Measurements from ENCODE around the gene HNMT. TPM values are rescaled to one million over a fixed set of nuclear protein-coding genes. Genes with fewer than 3 reads are reported as not detected.

The HNMT gene
- polyA plus RNA-seq, 1 of the 3 experiments (the other 2 are of a cell fraction), result 1.8 TPM

DNA sequence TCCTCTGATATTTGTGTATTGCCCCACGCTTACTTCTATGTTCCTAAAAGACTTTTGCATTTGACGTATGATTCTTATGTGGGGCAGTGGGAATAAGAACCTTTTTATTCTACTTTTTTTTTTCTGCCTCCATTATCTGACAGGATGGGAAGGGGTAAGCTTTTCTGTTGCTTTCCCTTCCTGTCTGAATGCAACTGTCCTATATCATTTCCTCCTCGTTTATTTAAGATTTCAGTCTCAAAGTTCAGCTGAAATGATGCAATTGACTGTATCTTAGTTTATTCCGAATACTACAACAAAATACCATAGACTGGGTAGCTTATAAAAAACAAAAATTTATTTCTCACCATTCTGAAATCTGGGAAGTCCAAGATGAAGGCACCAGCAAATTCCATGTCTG, 24.1 kb upstream of the HNMT start:
- POLR2A ChIA-PET, result no interaction called here
- no peaks in the 10 kb centered on the region for H3F3A ChIP-seq (replicated peaks; ENCODE audit: insufficient read depth)
- H2AFZ ChIP-seq (ENCODE audit: low read depth), result no peak overlapping the region
- TF ChIP-seq MEF2A (IDR thresholded peaks at IDR 0.05; ENCODE audit: borderline replicate concordance, low read depth) (no peak), FOXM1 (IDR thresholded peaks at IDR 0.05; ENCODE audit: low read depth) (no peak), TCF12 (IDR thresholded peaks at IDR 0.05) (no peak), RXRA (IDR thresholded peaks at IDR 0.05; ENCODE audit: borderline replicate concordance, low read depth) (no peak)
- TF ChIP-seq, protein P1, sequence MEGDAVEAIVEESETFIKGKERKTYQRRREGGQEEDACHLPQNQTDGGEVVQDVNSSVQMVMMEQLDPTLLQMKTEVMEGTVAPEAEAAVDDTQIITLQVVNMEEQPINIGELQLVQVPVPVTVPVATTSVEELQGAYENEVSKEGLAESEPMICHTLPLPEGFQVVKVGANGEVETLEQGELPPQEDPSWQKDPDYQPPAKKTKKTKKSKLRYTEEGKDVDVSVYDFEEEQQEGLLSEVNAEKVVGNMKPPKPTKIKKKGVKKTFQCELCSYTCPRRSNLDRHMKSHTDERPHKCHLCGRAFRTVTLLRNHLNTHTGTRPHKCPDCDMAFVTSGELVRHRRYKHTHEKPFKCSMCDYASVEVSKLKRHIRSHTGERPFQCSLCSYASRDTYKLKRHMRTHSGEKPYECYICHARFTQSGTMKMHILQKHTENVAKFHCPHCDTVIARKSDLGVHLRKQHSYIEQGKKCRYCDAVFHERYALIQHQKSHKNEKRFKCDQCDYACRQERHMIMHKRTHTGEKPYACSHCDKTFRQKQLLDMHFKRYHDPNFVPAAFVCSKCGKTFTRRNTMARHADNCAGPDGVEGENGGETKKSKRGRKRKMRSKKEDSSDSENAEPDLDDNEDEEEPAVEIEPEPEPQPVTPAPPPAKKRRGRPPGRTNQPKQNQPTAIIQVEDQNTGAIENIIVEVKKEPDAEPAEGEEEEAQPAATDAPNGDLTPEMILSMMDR (IDR thresholded peaks at IDR 0.05), result no peak
- TF ChIP-seq, protein P2, sequence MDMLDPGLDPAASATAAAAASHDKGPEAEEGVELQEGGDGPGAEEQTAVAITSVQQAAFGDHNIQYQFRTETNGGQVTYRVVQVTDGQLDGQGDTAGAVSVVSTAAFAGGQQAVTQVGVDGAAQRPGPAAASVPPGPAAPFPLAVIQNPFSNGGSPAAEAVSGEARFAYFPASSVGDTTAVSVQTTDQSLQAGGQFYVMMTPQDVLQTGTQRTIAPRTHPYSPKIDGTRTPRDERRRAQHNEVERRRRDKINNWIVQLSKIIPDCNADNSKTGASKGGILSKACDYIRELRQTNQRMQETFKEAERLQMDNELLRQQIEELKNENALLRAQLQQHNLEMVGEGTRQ (IDR thresholded peaks at IDR 0.05; ENCODE audit: borderline replicate concordance, low read depth, low read length), result no peak
- no peak overlapping the region for H3K4me3 ChIP-seq (ENCODE audit: low read depth in 2 of 2, low read length in 1 of 2)
- H3K4me1 ChIP-seq (ENCODE audit: control insufficient read depth in 1 of 2, insufficient read depth in 2 of 2, low read depth in 1 of 2, low read length in 1 of 2), result no peaks in the 10 kb centered on the region; a peak in 2 of 4 replicates
- no peaks in the 10 kb centered on the region for H3K36me3 ChIP-seq (replicated peaks in 1 of 2; ENCODE audit: control insufficient read depth in 1 of 2, insufficient read depth in 2 of 2, low read length in 1 of 2)
- H4K20me1 ChIP-seq (ENCODE audit: insufficient read depth), result no peaks in the 10 kb centered on the region
- H3K27me3 ChIP-seq (ENCODE audit: insufficient read depth), result no peaks in the 10 kb centered on the region; the same call in 1 of the 2 replicates
- no peaks in the 10 kb centered on the region for H3K79me2 ChIP-seq (ENCODE audit: insufficient read depth)
- H3K4me2 ChIP-seq, result no peak overlapping the region
- H3K27ac ChIP-seq (ENCODE audit: low read depth in 2 of 2, low read length in 1 of 2), result no peak overlapping the region
- WGBS (ENCODE audit: low lambda C conversion rate), result 88% methylated on average over 4 of the region's 4 CpGs
- H3K9me2 ChIP-seq, result no peaks in the 10 kb centered on the region
- CTCF ChIA-PET, result interaction anchor here (1.0 kb wide), 1 partner anchor 337 kb away, joined by 3 read pairs; no protein-coding TSS in a partner anchor
- DNase-seq, result no peak
- H3K9me3 ChIP-seq, result no peaks in the 10 kb centered on the region
- H3K9ac ChIP-seq, result no peak overlapping the region

DNA sequence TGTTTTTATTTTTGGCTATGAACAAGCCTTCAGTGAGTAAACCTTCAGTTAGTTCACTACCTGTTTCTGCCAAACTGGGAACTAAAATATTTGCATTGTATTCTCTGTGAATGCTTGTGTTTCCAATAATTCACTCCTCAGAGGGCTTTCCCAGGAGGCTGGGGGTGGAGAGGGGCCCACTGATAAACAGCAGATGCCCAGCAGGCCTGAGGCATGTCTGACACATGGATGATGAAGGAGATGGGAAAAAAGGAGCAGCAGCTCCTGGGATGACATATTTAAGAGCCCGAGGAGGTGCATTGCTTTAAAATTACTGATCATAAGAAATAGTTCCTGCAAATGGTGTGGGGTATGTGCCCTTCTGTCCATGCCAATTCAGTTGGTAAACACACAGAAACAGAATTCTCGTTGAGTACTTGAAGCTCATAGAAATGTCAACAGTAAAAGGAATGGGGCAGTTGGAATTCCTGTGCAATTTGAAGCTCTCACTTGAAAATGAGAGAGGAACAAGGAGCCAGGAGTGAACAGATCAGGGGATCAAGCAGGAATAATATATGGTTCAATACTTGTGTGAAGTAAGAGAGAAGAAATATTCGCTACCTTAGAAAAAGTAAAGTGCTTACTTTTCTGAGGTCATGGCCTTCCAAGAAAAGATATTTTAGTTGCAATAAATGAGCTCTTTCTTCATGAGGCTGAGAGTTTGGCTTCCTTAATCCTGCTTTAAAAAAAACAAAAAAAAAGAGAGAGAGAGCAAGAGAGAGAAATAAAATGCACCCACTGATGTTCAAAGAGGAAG, 22.0 kb upstream of the HNMT start:
- no peaks in the 10 kb centered on the region for H3K9me3 ChIP-seq
- H3K79me2 ChIP-seq (ENCODE audit: insufficient read depth), result no peaks in the 10 kb centered on the region
- H3K4me1 ChIP-seq (ENCODE audit: control insufficient read depth in 1 of 2, insufficient read depth in 2 of 2, low read depth in 1 of 2, low read length in 1 of 2), result no peaks in the 10 kb centered on the region; a peak in 2 of 4 replicates
- POLR2A ChIA-PET, result no interaction called here
- peak overlapping the region in 1 of 2 experiments; percentile 60; a peak in 1 of 4 replicates for H3K27ac ChIP-seq (ENCODE audit: low read depth in 2 of 2, low read length in 1 of 2)
- TF ChIP-seq, protein P3, sequence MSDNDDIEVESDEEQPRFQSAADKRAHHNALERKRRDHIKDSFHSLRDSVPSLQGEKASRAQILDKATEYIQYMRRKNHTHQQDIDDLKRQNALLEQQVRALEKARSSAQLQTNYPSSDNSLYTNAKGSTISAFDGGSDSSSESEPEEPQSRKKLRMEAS (IDR thresholded peaks at IDR 0.05; ENCODE audit: low read depth), result no peak
- TF ChIP-seq, protein P4, sequence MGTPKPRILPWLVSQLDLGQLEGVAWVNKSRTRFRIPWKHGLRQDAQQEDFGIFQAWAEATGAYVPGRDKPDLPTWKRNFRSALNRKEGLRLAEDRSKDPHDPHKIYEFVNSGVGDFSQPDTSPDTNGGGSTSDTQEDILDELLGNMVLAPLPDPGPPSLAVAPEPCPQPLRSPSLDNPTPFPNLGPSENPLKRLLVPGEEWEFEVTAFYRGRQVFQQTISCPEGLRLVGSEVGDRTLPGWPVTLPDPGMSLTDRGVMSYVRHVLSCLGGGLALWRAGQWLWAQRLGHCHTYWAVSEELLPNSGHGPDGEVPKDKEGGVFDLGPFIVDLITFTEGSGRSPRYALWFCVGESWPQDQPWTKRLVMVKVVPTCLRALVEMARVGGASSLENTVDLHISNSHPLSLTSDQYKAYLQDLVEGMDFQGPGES (IDR thresholded peaks at IDR 0.05; ENCODE audit: low read depth, low read length), result no peak
- TF ChIP-seq TCF12 (IDR thresholded peaks at IDR 0.05) (peak; percentile 34; the same call in 1 of the 2 replicates), GATA2 (CRISPR knock-in tag; IDR thresholded peaks at IDR 0.05) (no peak), TAF1 (IDR thresholded peaks at IDR 0.05; ENCODE audit: borderline replicate concordance, low read depth, low read length) (no peak)
- no peak for DNase-seq
- 42% methylated on average over 3 of the region's 3 CpGs for WGBS (ENCODE audit: low lambda C conversion rate)
- H3K9ac ChIP-seq, result no peak overlapping the region
- H3K4me2 ChIP-seq, result no peak overlapping the region
- no peaks in the 10 kb centered on the region; the same call in 1 of the 2 replicates for H3K27me3 ChIP-seq (ENCODE audit: insufficient read depth)
- CTCF ChIA-PET, result interaction anchor here (0.9 to 1.4 kb wide), 3 partner anchors 9 to 845 kb away, joined by 3 read pairs; no protein-coding TSS in a partner anchor
- H4K20me1 ChIP-seq (ENCODE audit: insufficient read depth), result no peaks in the 10 kb centered on the region
- H3K4me3 ChIP-seq (ENCODE audit: low read depth in 2 of 2, low read length in 1 of 2), result no peak overlapping the region
- H3K36me3 ChIP-seq (replicated peaks in 1 of 2; ENCODE audit: control insufficient read depth in 1 of 2, insufficient read depth in 2 of 2, low read length in 1 of 2), result no peaks in the 10 kb centered on the region
- no peak overlapping the region for H2AFZ ChIP-seq (ENCODE audit: low read depth)
- no peaks in the 10 kb centered on the region for H3F3A ChIP-seq (replicated peaks; ENCODE audit: insufficient read depth)
- no peaks in the 10 kb centered on the region for H3K9me2 ChIP-seq

Data from SK-N-SH (cell line).